ENCODE measurements around the gene HADHB. TPM values are rescaled to one million over a fixed set of nuclear protein-coding genes. Genes with fewer than 3 reads are reported as not detected.
"Not testable (repeated sequence)": the region's sequence is repeated elsewhere in the genome, so short reads cannot be mapped to it uniquely, and the experiment has no call there.

HADHB gene
- total RNA-seq, 2 donors from 2014 or later = 79.7 to 89.0 TPM

- no peaks in the 10 kb centered on the region for H3K27me3 Mint-ChIP-seq (ENCODE audit: low read depth)
- no peak for DNase-seq
- H3K36me3 Mint-ChIP-seq (ENCODE audit: insufficient read depth in 2 of 2) = no peaks in the 10 kb centered on the region
- ATAC-seq (replicated peaks in 1 of 2) = no peak
- H3K4me3 Mint-ChIP-seq = no peak overlapping the region
- H3K27ac Mint-ChIP-seq = no peak overlapping the region
- no peaks in the 10 kb centered on the region for H3K9me3 Mint-ChIP-seq
- no peaks in the 10 kb centered on the region for H3K4me1 Mint-ChIP-seq (ENCODE audit: low read depth)
These were observed 67.7 kb downstream of the HADHB start for GRCh38 chr2:26312471-26312870.

- H3K4me3 Mint-ChIP-seq = no peak overlapping the region
- ATAC-seq (replicated peaks in 1 of 2) (no peak), DNase-seq (no peak)
- no peaks in the 10 kb centered on the region for H3K27me3 Mint-ChIP-seq (ENCODE audit: low read depth)
- no peaks in the 10 kb centered on the region for H3K9me3 Mint-ChIP-seq
- no peaks in the 10 kb centered on the region for H3K36me3 Mint-ChIP-seq (ENCODE audit: insufficient read depth in 2 of 2)
- no peak overlapping the region for H3K27ac Mint-ChIP-seq
- H3K4me1 Mint-ChIP-seq (ENCODE audit: low read depth) = no peaks in the 10 kb centered on the region
These were observed 68.7 kb downstream of the HADHB start for GRCh38 chr2:26313446-26313845.

- H3K4me1 Mint-ChIP-seq (ENCODE audit: low read depth) = no peaks in the 10 kb centered on the region
- H3K4me3 Mint-ChIP-seq = no peak overlapping the region
- no peak overlapping the region for H3K27ac Mint-ChIP-seq
- H3K36me3 Mint-ChIP-seq (ENCODE audit: insufficient read depth in 2 of 2) = no peaks in the 10 kb centered on the region
- ATAC-seq (replicated peaks in 1 of 2) (no peak), DNase-seq (no peak)
- no peaks in the 10 kb centered on the region for H3K9me3 Mint-ChIP-seq
- H3K27me3 Mint-ChIP-seq (ENCODE audit: low read depth) = no peaks in the 10 kb centered on the region
These were observed 69.5 kb downstream of the HADHB start for GRCh38 chr2:26314243-26314642.

GRCh38 chr2:26316041-26316440, 71.3 kb downstream of the HADHB start:
- Mint-ChIP-seq H3K4me3 (no peak overlapping the region), H3K27ac (no peak overlapping the region), H3K36me3 (ENCODE audit: insufficient read depth in 2 of 2) (no peaks in the 10 kb centered on the region), H3K4me1 (ENCODE audit: low read depth) (no peaks in the 10 kb centered on the region), H3K9me3 (no peaks in the 10 kb centered on the region), H3K27me3 (ENCODE audit: low read depth) (no peaks in the 10 kb centered on the region)
- no peak for ATAC-seq (replicated peaks in 1 of 2)
- DNase-seq = no peak

- no peaks in the 10 kb centered on the region for H3K36me3 Mint-ChIP-seq (ENCODE audit: insufficient read depth in 2 of 2)
- H3K27me3 Mint-ChIP-seq (ENCODE audit: low read depth) = no peaks in the 10 kb centered on the region
- no peak overlapping the region for H3K4me3 Mint-ChIP-seq
- no peaks in the 10 kb centered on the region for H3K9me3 Mint-ChIP-seq
- H3K27ac Mint-ChIP-seq = no peak overlapping the region
- no peak for ATAC-seq (replicated peaks in 1 of 2)
- no peaks in the 10 kb centered on the region for H3K4me1 Mint-ChIP-seq (ENCODE audit: low read depth)
- no peak for DNase-seq
These were observed 72.1 kb downstream of the HADHB start for GRCh38 chr2:26316845-26317244.

GRCh38 chr2:26317377-26318105, 72.8 kb downstream of the HADHB start:
- DNase-seq (no peak), ATAC-seq (replicated peaks in 1 of 2) (no peak)
- H3K36me3 Mint-ChIP-seq (ENCODE audit: insufficient read depth in 2 of 2) = no peaks in the 10 kb centered on the region
- H3K27me3 Mint-ChIP-seq (ENCODE audit: low read depth) = no peaks in the 10 kb centered on the region
- no peaks in the 10 kb centered on the region for H3K9me3 Mint-ChIP-seq
- H3K27ac Mint-ChIP-seq = no peak overlapping the region
- no peak overlapping the region for H3K4me3 Mint-ChIP-seq
- H3K4me1 Mint-ChIP-seq (ENCODE audit: low read depth) = no peaks in the 10 kb centered on the region

GRCh38 chr2:26318950-26319349, 74.2 kb downstream of the HADHB start:
- ATAC-seq (replicated peaks in 1 of 2) = no peak
- Mint-ChIP-seq H3K4me1 (ENCODE audit: low read depth) (no peaks in the 10 kb centered on the region), H3K4me3 (no peak overlapping the region), H3K27me3 (ENCODE audit: low read depth) (no peaks in the 10 kb centered on the region), H3K9me3 (no peaks in the 10 kb centered on the region), H3K36me3 (ENCODE audit: insufficient read depth in 2 of 2) (no peaks in the 10 kb centered on the region), H3K27ac (no peak overlapping the region)
- no peak for DNase-seq

- not testable (repeated sequence) for ATAC-seq (replicated peaks in 1 of 2)
These were observed 79.7 kb downstream of the HADHB start for GRCh38 chr2:26324479-26324878.

GRCh38 chr2:26324903-26325302, 80.2 kb downstream of the HADHB start:
- H3K4me1 Mint-ChIP-seq (ENCODE audit: low read depth) = peaks cover 22% of the 10 kb centered on the region
- H3K27ac Mint-ChIP-seq = no peak overlapping the region
- no peak overlapping the region for H3K4me3 Mint-ChIP-seq
- no peaks in the 10 kb centered on the region for H3K27me3 Mint-ChIP-seq (ENCODE audit: low read depth)
- no peak for ATAC-seq (replicated peaks in 1 of 2)
- no peaks in the 10 kb centered on the region for H3K9me3 Mint-ChIP-seq
- no peaks in the 10 kb centered on the region for H3K36me3 Mint-ChIP-seq (ENCODE audit: insufficient read depth in 2 of 2)
- no peak for DNase-seq

More at GRCh38 chr2:26324479-26324878, 79.7 kb downstream of the HADHB start:
- H3K4me3 Mint-ChIP-seq; H3K36me3 Mint-ChIP-seq (ENCODE audit: insufficient read depth in 2 of 2); H3K27me3 Mint-ChIP-seq (ENCODE audit: low read depth); DNase-seq; H3K9me3 Mint-ChIP-seq; H3K27ac Mint-ChIP-seq: not testable (repeated sequence)
- peaks cover 17% of the 10 kb centered on the region for H3K4me1 Mint-ChIP-seq (ENCODE audit: low read depth)

GRCh38 chr2:26325851-26326250, 81.1 kb downstream of the HADHB start:
- no peak overlapping the region for H3K4me3 Mint-ChIP-seq
- no peak for DNase-seq
- H3K27me3 Mint-ChIP-seq (ENCODE audit: low read depth) = no peaks in the 10 kb centered on the region
- H3K27ac Mint-ChIP-seq = peak overlapping the region; percentile 48
- no peaks in the 10 kb centered on the region for H3K36me3 Mint-ChIP-seq (ENCODE audit: insufficient read depth in 2 of 2)
- peaks cover 29% of the 10 kb centered on the region for H3K4me1 Mint-ChIP-seq (ENCODE audit: low read depth)
- no peaks in the 10 kb centered on the region for H3K9me3 Mint-ChIP-seq
- ATAC-seq (replicated peaks in 1 of 2) = no peak

GRCh38 chr2:26326514-26326913, 81.8 kb downstream of the HADHB start:
- DNase-seq = no peak
- H3K36me3 Mint-ChIP-seq (ENCODE audit: insufficient read depth in 2 of 2) = no peaks in the 10 kb centered on the region
- peaks cover 29% of the 10 kb centered on the region for H3K4me1 Mint-ChIP-seq (ENCODE audit: low read depth)
- no peaks in the 10 kb centered on the region for H3K9me3 Mint-ChIP-seq
- peak; percentile 49 to 51 for ATAC-seq (replicated peaks in 1 of 2)
- H3K4me3 Mint-ChIP-seq = peak overlapping the region in 1 of 2 donors; percentile 17
- H3K27me3 Mint-ChIP-seq (ENCODE audit: low read depth) = no peaks in the 10 kb centered on the region
- H3K27ac Mint-ChIP-seq = no peak overlapping the region

- H3K9me3 Mint-ChIP-seq = no peaks in the 10 kb centered on the region
- no peaks in the 10 kb centered on the region for H3K36me3 Mint-ChIP-seq (ENCODE audit: insufficient read depth in 2 of 2)
- no peaks in the 10 kb centered on the region for H3K27me3 Mint-ChIP-seq (ENCODE audit: low read depth)
- no peak for ATAC-seq (replicated peaks in 1 of 2)
- DNase-seq = no peak
- H3K4me1 Mint-ChIP-seq (ENCODE audit: low read depth) = peaks cover 29% of the 10 kb centered on the region
- H3K4me3 Mint-ChIP-seq = no peak overlapping the region
- H3K27ac Mint-ChIP-seq = no peak overlapping the region
These were observed 82.8 kb downstream of the HADHB start for GRCh38 chr2:26327291-26328272.

GRCh38 chr2:26329083-26329482, 84.3 kb downstream of the HADHB start:
- not testable (repeated sequence) for H3K9me3 Mint-ChIP-seq; H3K36me3 Mint-ChIP-seq (ENCODE audit: insufficient read depth in 2 of 2); H3K27ac Mint-ChIP-seq; DNase-seq; ATAC-seq (replicated peaks in 1 of 2); H3K27me3 Mint-ChIP-seq (ENCODE audit: low read depth); H3K4me3 Mint-ChIP-seq
- peaks cover 29% of the 10 kb centered on the region for H3K4me1 Mint-ChIP-seq (ENCODE audit: low read depth)

Measured in activated T-cell treated with anti-CD3 and anti-CD28 coated beads, Interleukin-2, amount 50 U/mL, for 72 hours (primary cell).